IPS-NIHi7 (cell line): Measurements from ENCODE around the gene MUSK.

Experiments
- DNase-seq: peaks from one replicate; pipeline ENCODE4 v3.0.0; 2012; ENCODE audit warnings: mixed read lengths; ENCODE audit errors: extremely low spot score

MUSK gene

DNA sequence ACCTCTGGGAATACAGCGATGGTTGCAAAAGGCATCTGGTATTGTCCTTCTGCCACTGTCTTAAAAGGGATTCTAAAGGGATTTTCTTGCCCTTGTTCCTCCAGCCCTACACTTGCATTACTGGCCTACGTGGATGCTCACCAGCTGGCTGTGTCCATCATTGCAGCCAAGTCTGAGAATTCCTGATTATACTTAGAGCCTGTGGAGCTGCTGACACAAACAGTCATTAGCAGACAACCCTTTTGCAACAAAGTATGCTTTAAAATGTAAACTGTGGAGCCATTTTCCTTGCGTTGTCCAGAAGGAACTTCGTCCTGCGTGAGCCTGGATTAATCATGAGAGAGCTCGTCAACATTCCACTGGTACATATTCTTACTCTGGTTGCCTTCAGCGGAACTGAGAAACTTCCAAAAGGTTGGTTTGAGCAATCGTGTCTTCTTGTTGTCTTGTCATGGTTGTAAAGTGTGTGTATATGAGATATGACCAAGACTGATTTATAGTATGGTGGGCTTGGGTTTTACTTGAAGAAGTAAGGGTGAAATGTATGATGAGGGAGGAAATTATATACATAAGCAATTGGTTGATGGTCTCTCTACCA is at the start of gene MUSK:
Gene MUSK (plus strand): TSS at position 222 of the 598 bp plus-strand sequence. CDS start 114 bp downstream, at position 336.
- DNase-seq: no peak

DNA sequence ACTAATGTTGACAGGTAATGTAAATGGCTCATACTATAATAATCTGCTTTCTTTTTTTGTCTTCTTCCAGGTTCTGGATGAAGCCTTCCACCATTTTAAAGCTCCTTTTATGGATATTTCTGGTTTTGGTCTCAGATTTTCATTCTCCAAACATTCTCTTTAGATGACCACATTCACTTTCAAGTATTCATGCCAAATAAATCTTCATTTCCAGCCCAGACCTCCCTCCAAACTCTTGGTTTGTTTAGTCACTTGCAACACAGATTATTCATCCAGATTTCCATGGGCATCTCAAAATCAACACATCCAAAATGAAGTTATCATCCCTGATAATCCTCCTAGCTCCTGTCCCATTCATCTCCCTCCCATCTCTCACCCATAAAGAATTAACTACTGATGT is 48.8 kb upstream of the MUSK start:
- no peak for DNase-seq

DNA sequence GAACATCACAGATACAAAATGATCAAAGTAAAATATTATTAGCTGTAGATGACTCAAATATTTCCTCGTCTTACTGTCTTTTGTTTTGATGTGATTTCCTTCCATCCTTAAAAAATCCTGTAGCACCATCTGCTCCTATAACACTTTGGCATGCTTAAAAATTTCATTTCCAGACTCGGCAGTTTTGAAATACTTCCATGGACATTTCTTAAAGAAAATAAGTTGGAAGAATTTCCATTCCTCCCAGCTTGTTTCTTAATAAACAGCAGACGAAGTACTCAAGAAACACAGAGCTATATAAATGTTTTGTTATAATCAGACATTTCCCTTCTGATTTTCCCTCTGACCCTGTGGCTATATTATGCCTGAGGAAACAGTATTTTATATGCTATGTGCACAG is 47.9 kb upstream of the MUSK start:
- DNase-seq: no peak

DNA sequence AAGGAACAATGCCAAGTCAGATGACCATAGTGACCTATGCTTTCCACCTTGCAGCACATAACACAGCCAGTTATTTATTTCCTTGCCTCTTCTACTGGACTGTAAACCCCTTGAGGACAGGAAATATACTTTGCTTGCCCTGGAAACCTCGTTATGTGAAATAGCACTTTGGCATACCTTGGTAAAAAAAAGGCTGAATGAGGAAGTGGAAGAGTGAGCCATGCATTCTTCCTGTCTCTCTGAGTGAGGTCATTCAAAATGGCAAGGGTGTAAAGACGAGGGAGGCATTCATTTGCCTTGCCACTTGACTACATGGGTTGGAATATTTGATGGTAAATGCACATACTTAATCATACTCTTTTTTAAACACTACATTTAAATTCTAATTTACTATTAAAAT is 46.2 kb upstream of the MUSK start:
- no peak for DNase-seq

DNA sequence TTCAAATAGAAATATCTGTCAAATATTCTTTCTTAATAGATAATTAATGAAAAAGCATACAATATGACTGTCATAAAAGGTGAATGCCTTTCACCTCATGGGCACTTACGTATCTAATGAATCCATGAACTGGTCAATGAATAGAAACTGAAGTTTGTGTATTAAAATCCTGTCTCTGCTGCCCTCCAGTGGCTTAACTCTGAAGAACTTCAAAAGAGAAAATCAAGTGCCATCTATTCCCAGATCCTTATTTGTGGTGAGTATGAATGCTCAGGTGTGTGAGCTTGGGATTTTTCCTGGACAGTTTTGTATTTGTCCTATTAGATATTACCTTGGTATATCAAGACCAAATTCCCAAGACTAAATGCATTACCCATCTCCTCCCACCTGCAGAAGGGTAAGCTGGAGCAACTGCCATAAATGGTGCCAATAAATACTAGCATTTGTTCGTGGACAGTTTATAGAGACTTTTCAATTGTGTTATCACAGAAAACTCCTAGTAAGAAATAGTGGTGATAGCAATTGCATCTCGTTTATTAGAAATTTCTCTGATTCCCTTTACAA is 45.0 kb upstream of the MUSK start:
- peak; percentile 47 for DNase-seq

DNA sequence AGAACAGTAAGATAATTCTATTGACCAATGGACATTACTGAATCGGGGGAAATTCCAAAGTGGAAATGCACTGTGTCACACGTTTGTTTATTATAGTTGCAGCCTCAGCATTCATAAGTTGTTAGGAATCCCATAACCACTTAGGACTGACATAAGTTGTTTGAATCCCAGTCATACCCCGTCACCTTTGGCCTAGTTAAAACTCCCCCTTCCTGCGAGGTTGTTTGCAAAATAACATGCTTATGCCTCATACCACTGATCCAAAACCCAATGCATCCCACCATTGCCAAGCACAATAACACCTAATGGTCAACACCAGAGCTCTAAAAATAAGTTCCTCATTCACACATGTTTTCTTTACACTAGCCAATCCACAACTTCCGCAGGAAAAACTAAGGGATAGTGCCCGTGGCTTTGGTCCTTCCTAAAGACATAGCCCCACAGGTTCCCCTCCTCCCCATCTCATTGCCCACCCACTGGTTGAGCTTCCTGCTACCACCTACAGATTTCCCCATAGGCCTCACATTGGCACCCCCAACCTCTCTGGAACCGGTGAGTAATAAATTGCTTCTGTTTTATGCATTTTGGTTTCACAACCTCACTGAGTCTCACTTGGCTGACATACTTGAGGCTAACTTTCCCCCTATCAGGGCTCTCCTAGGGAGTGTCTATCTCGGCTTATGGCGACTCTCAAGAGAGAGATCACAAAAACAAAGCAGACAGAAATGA is 42.3 kb upstream of the MUSK start:
- no peak for DNase-seq

DNA sequence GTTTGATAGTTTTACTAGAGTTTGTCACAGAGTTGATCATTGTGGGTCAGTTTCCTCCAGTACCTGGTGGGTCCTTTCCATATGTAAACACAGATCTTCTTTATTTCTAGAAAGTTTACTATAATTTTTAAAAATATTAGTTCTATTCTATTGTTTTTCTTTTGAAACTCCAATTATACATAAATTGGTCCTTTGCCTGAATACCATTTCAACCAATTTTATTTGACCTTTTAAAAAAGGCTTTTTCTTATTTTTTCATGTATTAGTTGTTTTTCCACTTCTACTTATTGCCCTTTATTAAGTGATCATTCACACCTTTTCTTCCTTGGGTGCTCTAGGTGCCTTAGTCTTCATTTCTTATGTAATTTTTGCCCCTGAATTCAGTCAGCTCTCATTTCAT is 33.0 kb upstream of the MUSK start:
- DNase-seq: no peak

DNA sequence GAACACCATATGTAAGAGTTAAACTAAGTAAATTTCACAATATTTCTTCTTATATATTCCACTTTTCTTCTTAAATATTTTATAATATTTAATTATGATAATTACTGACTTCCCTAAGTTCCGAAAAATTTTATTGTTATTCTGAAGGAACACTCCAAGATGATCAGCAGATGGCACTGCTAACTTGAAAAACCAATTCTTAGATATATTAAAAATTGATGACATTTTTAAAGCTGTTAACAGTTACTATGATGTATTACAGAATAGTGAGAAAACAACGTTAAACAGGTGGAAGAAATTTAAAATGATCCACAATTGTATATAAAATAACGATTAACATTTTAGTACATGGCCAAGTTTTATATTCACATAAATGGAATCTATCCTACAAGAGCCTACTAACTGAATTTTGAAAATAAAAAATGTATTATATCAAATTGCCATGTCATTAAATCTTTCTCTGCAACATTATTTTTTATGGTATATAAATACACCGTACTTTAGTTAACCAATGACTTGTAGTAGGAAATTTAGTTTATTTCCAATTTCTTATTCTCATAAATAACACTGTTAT is 30.1 kb upstream of the MUSK start:
- no peak for DNase-seq

DNA sequence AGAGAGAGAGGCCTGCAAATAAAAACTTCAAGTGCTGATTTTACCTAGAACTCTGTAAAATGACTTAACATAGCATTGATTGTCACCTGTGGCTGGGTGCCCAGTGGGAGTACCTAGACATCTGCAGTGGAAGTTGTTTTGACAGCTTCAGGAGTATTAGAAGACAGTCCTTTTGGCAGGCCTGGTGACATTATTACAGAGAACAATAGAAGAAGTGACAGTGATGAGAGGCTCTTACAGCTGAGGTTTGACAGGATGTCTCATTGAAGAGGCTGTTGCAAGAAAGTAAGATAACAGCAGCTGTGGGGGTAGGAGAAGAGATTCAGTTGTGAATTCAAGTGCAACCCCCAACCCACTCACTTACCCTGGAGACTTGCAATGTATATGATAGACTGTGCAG is 27.9 kb upstream of the MUSK start:
- no peak for DNase-seq

DNA sequence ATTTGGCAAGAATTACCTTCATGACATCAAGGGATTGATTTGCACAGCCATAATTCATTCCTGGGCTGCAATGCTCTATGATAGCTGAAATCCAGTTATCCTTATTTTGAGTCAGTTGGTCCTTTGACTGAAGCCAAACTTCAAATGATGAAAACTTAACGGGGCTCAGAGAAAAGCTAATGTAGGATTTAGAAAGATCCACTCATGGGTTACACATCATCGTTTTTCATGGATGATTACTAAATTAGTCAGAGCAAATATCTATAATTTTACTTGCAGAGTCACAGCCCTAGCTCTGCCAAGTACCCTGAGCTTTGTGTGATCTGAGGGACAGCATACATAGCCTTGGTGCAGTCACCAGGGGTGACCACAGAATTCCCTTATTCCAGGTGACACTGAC is 27.3 kb upstream of the MUSK start:
- DNase-seq: no peak

DNA sequence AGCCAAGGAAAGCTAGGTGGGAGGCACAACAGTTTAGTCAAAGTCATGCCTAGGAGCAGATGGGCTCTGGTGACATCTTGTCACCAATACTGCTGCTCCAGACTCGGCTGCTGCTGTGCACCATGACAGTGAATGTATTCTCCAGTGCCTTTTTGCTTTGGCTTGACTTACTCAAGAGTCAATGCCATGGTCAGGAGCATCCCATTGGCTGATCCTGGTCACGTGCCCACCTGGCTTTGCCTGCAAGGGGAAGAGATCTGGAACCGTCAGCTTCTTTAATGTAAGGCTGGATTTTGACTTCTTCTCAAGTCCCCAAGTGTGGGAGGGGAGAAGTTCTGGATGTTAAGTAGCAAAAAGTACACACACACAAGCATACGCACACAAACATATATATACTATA is 19.9 kb upstream of the MUSK start:
- no peak for DNase-seq

DNA sequence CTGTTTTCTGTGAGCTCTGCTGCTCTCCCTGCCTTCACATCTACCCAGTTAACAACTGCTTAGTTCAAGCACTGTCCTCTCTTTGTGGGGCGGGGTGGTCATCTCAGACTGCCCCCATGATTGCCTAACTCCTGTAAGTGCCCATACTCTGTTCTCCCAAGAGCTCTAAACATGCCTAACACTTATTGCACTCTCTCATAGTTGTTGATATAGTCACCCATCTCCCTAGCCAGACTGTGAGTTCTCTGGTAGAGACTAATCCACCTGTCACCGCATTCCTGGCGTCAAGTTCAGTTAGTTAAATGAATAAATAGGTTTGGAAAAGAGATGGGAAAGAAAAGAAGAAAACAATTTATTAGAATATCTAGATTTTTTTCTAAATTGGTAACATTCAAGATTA is 18.3 kb upstream of the MUSK start:
- no peak for DNase-seq

DNA sequence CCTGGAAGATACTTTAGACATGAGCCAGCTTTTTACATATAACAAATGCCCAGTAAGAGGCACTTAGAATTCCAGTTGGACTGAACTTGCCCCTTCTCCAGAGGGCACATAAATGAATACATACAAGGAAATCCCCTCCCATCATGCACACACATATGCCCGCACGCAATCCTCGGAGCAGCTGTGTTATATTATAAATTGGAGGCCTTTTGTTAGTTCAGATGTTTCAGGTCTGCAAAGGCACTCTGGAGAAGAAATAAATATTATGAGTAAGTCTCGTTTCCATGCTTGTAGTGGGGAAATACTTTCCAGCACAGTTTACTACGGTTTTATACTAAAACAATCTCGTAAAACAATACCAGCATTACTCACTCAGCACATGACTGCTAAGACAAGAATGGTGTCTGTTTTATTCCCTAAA is 17.6 kb upstream of the MUSK start:
- DNase-seq: no peak

DNA sequence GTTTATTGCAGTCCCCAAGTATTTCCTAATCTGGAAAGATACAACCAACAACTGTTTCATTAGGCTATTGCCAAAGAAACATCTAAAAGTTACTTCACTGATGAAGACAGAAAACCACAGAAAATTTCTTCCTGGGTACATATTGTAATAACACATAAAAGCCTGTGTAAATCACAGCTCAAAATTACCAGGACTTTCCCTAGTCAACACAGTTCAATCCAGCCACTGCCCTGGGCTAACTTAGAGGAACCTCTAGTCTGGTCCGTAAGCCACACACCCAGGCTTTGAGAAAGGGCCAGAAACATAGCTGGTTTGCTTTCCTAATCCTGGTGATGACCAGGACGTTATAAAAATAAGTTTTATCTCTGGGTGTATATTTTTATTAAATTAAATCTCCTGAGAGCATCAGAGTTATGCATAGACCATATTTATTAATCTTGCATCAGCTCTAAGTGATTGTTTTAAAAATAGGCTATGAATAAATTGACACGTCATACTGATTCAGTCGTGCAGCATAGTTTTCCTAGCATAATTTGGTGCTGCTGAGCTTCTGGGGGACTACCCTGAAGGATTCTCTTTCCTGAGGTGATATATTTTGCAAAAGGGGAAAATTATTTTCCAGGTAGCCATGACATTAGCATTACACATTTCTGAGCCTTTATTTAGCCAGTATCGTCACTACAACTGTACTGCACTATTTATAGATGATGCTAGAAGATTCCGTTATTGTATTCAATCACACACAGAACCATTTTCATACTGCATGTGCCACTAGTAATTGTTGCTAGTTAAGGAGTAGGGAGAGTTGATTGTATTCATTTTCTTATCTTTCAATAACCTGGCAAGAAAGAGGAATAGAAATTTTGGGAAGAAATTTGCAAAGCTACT is 12.6 kb upstream of the MUSK start:
- no peak for DNase-seq

DNA sequence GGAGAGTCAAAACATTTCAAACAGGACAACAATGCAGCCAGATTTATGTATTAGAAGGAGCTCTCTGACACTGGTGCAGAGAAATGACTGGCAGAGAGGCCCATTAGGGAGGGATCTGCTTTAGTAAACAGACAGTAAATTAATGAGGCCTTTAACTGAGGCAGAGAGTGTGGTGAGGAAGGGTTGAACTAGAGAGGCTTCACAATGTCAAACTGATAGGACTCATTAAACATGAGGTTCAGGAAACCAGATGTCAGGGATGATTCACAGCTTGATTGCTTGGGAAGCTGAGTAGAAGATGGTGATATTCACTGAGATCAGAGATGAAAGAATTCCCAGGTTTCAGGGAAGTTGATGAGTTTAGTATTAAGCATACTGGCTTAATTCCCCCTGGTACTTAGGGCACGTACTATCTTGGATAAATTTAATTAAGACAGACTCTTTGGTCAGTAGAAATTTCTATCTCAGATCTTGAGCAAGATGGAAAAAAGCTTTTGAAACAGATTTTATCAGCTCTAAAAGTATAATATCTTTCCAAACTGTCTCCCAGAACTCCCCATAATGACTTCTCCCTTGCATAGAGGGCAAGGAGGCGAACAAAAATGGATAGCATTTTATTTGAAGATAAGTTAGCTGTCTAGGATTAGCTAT is 8.6 kb upstream of the MUSK start:
- DNase-seq: no peak

DNA sequence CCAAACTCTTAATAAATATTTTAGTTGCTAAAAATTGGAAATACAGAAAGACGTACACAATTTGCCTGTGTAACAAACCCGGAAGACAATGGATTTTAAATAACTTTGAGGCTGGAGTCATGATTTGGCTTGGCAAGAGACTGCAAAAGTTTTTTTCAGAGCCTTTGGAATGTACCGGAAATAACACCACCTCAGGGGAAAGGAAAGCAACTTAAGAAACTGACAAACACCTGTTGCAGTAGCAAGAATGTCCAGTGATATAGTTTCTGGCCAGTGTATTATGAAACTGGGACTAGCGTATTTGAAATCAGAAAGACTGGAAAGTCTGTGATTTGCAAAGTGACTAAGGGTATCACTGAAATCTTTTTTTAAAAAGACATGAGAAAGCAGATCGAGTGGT is 842 bp downstream of the MUSK start:
- no peak for DNase-seq

DNA sequence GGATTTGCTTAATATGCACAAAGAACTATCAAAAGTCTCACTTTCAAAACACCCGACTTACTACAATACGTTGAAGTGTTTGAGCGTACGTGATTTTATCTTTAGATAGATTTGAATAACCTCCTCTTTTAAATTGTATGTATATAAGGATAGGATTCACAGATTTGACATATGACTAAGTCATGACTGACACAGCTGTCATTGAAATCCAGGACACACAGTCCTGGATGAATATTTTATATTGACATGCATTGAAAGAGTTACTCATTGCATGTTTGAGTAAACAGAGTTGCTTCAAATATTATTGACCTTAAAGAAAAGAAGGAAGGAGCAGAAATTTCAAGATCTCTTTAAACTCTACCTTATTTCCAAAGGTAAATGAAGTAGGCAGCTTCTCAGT is 3.3 kb downstream of the MUSK start:
- DNase-seq: no peak

DNA sequence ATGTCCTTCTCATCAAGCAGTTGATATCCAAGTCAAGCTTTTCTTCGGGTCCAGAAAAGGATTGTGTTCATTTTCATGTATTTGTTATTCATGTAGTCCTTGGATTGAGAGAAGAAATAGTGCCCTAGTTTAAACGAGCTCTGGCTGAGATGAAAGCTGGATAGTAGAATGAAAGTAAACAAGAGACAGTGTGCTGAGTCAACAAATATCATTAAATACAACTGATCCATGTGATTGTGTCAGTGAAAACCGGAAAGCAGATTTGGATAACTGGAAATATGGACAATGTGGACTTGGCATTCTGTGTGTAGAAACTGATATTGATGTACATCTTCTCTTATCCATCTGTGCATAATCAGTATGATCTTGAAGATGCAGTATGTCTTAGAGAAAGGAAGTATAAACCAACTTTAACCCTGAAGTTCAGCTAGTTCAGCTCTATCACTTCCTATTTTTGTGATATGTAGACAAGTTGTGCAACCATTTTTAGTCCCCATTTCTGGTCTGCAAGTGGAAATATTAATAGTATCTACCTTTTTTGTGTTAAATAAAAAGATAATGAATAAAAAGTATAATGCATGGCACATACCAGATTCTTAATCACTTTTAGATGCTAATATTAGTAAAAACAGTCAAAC is 4.4 kb downstream of the MUSK start:
- no peak for DNase-seq

DNA sequence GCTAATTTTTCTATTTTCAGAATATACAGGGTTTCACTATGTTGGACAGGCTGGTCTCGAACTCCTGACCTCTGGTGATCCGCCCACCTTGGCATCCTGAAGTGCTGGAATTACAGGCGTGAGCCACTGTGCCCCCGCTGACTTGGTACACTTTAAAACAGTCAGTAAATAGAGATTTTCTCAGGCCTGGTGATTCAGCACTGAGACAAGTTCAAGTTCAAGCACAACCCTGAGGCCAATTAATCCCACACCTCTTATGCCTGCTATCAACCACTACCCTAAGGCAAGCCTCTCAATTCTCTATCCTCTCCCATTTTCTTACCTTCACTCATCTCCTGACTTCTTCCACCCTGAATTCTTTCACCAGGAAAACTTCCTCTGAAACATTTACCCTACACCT is 18.9 kb downstream of the MUSK start:
- no peak for DNase-seq

DNA sequence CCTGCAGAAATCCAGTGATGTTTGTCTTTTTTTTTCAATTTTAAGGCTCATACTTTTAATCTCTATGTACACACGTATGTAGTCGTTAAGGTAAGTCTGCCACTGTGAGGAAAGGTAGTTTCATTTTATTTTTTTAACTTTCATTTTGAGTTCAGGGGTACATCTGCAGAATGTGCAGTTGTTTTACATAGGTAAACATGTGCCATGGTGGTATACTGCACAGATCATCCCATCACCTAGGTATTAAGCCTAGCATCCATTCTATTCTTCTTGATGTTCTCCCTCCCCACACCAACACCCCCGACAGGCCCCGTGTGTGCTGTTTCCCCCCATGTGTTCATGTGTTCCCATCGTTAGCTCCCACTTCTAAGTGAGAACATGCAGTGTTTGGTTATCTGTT is 19.7 kb downstream of the MUSK start:
- no peak for DNase-seq

DNA sequence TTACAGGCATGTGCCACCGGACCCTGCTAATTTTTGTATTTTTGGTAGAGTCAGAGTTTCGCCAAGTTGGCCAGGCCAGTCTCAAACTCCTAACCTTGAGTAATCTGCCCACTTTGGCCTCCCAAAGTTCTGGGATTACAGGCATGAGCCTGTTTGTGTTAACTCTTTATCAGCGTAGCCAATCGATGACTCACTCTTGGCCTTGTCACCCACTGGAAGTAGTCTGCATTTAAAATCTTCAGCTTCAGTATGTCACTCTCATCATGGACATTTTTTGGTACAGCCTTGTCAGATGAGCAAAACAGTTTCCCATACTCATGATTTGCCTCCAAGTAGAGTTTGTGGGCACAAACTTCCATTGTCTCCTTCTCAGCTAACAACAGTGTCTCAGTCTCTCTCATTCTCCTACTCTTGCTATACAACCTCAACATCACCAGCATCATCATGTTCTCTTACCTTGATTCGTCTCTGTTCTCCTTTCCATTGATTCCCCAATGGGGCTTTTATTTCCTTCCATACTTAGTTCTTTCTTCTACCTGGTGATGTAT is 22.5 kb downstream of the MUSK start:
- DNase-seq: no peak
